Measurements from ENCODE around the gene ANKS1B.
"Not testable (repeated sequence)": the region's sequence is repeated elsewhere in the genome, so short reads cannot be mapped to it uniquely, and the experiment has no call there.

Gene ANKS1B

DNA sequence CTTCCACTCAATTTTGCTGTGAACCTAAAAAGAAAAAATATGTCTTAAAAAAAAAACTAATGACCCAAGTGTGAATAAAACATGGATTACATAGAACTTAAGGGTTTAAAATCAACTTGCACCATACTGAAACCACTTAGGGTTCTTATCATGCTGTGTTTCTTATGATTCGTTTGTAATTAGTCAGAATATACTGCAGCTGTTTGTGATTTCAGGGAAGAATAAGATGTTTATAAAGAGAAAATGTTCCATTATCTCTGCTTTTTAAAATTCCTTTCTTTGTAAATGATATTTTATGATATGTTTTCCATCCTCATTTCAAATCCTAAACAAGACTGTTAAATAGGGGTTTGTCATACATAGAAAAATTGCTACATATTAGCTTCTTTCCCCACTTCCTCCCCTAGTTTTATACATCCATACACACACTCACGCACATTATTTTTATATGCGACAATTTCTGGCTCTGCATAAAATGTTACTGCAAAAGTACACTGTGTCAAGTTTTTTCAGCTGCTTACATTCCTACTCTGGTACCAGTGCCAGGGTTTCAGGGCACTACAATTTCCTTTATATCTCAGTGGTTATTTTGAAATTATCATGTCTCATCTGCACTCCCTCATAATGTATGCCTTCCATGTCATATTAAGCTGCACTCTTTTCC lies 612.3 kb downstream of the ANKS1B start:
- WGBS: 96% methylated on average over 2 of the region's 3 CpGs
- 0 out of 2 replicates have a peak, but pooled peaks cover 5% of the 10 kb centered on the region for H3K4me1 ChIP-seq (ENCODE audit: insufficient read depth, low read length)
- no peaks in the 10 kb centered on the region for H3K27me3 ChIP-seq (ENCODE audit: insufficient read depth, low read length)

DNA sequence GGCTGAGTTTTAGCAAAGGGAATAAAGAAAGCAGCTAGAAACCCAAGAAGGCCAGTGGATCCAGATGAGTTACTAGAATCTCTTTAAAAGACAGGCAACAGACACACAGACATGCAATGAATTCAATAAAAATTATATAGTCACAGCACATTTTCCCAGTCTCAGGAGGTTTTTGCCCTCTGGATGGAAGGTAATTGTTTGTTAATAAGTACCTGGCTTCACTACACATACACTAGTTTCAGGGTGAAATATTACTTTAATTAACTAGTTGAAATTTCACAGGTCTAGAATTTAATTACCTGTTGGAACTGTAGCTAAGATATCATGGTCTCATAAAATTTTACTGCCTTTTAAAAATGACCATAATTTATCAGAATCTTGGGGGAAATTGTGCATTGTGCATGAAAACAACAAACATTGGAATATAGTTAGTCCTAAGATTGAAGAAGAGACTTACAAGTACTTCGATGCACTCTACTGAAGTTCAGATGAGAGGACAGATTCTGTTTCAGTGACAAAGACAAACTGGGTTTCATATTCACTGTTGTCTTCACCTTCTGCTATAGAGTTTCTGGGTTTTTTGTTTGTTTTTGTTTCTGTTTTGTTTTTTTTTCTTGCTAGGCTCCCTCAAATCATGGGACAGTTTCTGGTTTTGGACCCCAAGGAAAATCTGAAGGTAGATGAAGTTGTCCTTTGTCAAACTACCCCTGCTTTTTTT lies 614.2 kb downstream of the ANKS1B start:
- Histone ChIP-seq H3K9ac (ENCODE audit: low read depth, low read length) (no peak overlapping the region), H3K4me3 (ENCODE audit: low read length) (no peak overlapping the region), H3K27me3 (ENCODE audit: insufficient read depth, low read length) (no peaks in the 10 kb centered on the region), H3K27ac (ENCODE audit: low read depth, low read length) (no peak overlapping the region), H3K36me3 (ENCODE audit: insufficient read depth, low read length) (no peaks in the 10 kb centered on the region), H3K4me1 (ENCODE audit: insufficient read depth, low read length) (0 out of 2 replicates have a peak, but pooled peaks cover 5% of the 10 kb centered on the region), H3K9me3 (ENCODE audit: insufficient read depth, low read depth, low read length) (no peaks in the 10 kb centered on the region)
- WGBS: 88% methylated on average over 1 of the region's 1 CpG

More for the DNA sequence above, 612.3 kb downstream of the ANKS1B start:
- Histone ChIP-seq H3K36me3 (ENCODE audit: insufficient read depth, low read length) (no peaks in the 10 kb centered on the region), H3K27ac (ENCODE audit: low read depth, low read length) (no peak overlapping the region), H3K9me3 (ENCODE audit: insufficient read depth, low read depth, low read length) (no peaks in the 10 kb centered on the region), H3K4me3 (ENCODE audit: low read length) (no peak overlapping the region), H3K9ac (ENCODE audit: low read depth, low read length) (no peak overlapping the region)

- no peak overlapping the region for H3K27ac ChIP-seq (ENCODE audit: low read depth, low read length)
- H3K36me3 ChIP-seq (ENCODE audit: insufficient read depth, low read length): no peaks in the 10 kb centered on the region
- H3K9me3 ChIP-seq (ENCODE audit: insufficient read depth, low read depth, low read length): no peaks in the 10 kb centered on the region
- H3K4me1 ChIP-seq (ENCODE audit: insufficient read depth, low read length): no peaks in the 10 kb centered on the region
- H3K27me3 ChIP-seq (ENCODE audit: insufficient read depth, low read length): no peaks in the 10 kb centered on the region
- 100% methylated on average over 2 of the region's 3 CpGs for WGBS
- H3K4me3 ChIP-seq (ENCODE audit: low read length): no peak overlapping the region
- H3K9ac ChIP-seq (ENCODE audit: low read depth, low read length): no peak overlapping the region
These were observed 617.6 kb downstream of the ANKS1B start for GRCh38 chr12:99367181-99367580.

GRCh38 chr12:99352269-99352668 lies 632.5 kb downstream of the ANKS1B start:
- no peaks in the 10 kb centered on the region for H3K9me3 ChIP-seq (ENCODE audit: insufficient read depth, low read depth, low read length)
- H3K27me3 ChIP-seq (ENCODE audit: insufficient read depth, low read length): no peaks in the 10 kb centered on the region
- H3K36me3 ChIP-seq (ENCODE audit: insufficient read depth, low read length): no peaks in the 10 kb centered on the region
- WGBS: 89% methylated on average over 1 of the region's 3 CpGs
- H3K4me3 ChIP-seq (ENCODE audit: low read length): no peak overlapping the region
- H3K9ac ChIP-seq (ENCODE audit: low read depth, low read length): no peak overlapping the region
- no peaks in the 10 kb centered on the region for H3K4me1 ChIP-seq (ENCODE audit: insufficient read depth, low read length)
- no peak overlapping the region for H3K27ac ChIP-seq (ENCODE audit: low read depth, low read length)

DNA sequence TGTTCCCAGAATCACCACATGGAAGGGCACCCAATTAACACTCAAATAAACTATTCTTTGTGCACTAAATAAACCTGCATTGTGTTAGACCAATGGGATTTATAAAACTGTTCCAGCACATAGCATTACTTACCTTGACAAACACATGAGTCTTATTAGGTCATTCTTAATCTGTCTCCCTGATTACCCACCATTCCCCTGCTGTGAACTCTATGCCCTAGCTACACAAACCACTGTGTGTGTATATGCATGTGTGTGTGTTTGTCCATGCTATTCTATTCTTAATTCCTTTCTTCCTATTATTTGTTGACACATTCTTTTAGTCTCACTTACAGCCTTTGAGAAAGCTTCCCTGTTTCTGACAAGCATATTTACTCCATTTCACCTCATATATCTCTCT lies 640.8 kb downstream of the ANKS1B start:
- no peak overlapping the region for H3K9ac ChIP-seq (ENCODE audit: low read depth, low read length)
- H3K9me3 ChIP-seq (ENCODE audit: insufficient read depth, low read depth, low read length): no peaks in the 10 kb centered on the region
- no peak overlapping the region for H3K4me3 ChIP-seq (ENCODE audit: low read length)
- no peak overlapping the region for H3K27ac ChIP-seq (ENCODE audit: low read depth, low read length)
- H3K27me3 ChIP-seq (ENCODE audit: insufficient read depth, low read length): no peaks in the 10 kb centered on the region
- H3K36me3 ChIP-seq (ENCODE audit: insufficient read depth, low read length): no peaks in the 10 kb centered on the region
- peaks cover 15% of the 10 kb centered on the region; the same call in 1 of the 2 replicates for H3K4me1 ChIP-seq (ENCODE audit: insufficient read depth, low read length)

DNA sequence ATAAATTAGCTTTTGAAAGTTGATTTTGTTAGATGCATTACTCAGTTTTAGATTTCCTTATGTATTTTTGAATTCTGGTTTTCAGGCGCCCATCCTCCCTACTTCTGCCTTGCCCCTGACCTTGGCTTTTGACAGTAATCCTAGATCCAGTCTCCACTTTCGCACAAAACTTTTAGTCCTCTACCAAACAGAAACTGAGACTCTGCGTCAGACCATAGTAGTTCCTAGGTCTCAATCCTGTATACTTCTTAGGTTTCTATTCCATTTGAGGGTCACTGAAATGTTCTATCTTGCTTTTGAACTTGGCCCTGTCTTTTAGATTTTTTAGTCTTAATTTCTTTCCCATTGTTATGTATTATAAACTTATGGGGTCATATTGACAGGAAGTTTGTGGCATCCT lies 645.1 kb downstream of the ANKS1B start:
- Histone ChIP-seq H3K9ac (ENCODE audit: low read depth, low read length) (no peak overlapping the region), H3K27me3 (ENCODE audit: insufficient read depth, low read length) (no peaks in the 10 kb centered on the region), H3K36me3 (ENCODE audit: insufficient read depth, low read length) (no peaks in the 10 kb centered on the region), H3K4me1 (ENCODE audit: insufficient read depth, low read length) (peaks cover 7% of the 10 kb centered on the region; the same call in 1 of the 2 replicates), H3K9me3 (ENCODE audit: insufficient read depth, low read depth, low read length) (no peaks in the 10 kb centered on the region), H3K27ac (ENCODE audit: low read depth, low read length) (no peak overlapping the region), H3K4me3 (ENCODE audit: low read length) (no peak overlapping the region)
- 96% methylated on average over 3 of the region's 3 CpGs for WGBS

- Histone ChIP-seq H3K36me3 (ENCODE audit: insufficient read depth, low read length) (no peaks in the 10 kb centered on the region), H3K4me3 (ENCODE audit: low read length) (no peak overlapping the region), H3K4me1 (ENCODE audit: insufficient read depth, low read length) (no peaks in the 10 kb centered on the region), H3K9me3 (ENCODE audit: insufficient read depth, low read depth, low read length) (no peaks in the 10 kb centered on the region), H3K9ac (ENCODE audit: low read depth, low read length) (no peak overlapping the region), H3K27ac (ENCODE audit: low read depth, low read length) (no peak overlapping the region), H3K27me3 (ENCODE audit: insufficient read depth, low read length) (no peaks in the 10 kb centered on the region)
- 96% methylated on average over 3 of the region's 5 CpGs for WGBS
These were observed 650.3 kb downstream of the ANKS1B start for GRCh38 chr12:99334285-99335056.

GRCh38 chr12:99332936-99333591 lies 651.7 kb downstream of the ANKS1B start:
- Histone ChIP-seq H3K4me3 (ENCODE audit: low read length) (no peak overlapping the region), H3K9me3 (ENCODE audit: insufficient read depth, low read depth, low read length) (no peaks in the 10 kb centered on the region), H3K9ac (ENCODE audit: low read depth, low read length) (no peak overlapping the region), H3K27ac (ENCODE audit: low read depth, low read length) (no peak overlapping the region), H3K4me1 (ENCODE audit: insufficient read depth, low read length) (no peaks in the 10 kb centered on the region), H3K27me3 (ENCODE audit: insufficient read depth, low read length) (no peaks in the 10 kb centered on the region), H3K36me3 (ENCODE audit: insufficient read depth, low read length) (no peaks in the 10 kb centered on the region)
- 84% methylated on average over 2 of the region's 2 CpGs for WGBS

DNA sequence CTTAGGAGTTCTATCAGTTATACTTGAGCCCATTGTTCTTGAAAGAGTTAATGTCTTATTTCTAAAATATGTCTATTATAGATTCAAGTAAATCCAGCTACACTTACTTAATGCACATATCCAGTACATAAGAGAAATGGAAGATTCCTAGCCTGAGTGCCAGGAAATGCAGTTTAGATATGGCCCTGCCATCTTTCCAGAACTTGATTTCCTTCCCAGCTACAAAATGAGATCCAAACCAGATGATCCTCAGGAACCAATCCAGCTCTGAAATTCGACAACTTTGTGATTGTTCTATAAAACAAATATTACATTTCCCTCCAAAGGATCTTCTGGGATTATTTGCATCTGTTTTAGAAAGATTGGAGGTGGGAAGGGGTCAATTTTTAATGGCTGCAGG lies 654.5 kb downstream of the ANKS1B start:
- H3K27ac ChIP-seq (ENCODE audit: low read depth, low read length): no peak overlapping the region
- no peaks in the 10 kb centered on the region for H3K27me3 ChIP-seq (ENCODE audit: insufficient read depth, low read length)
- no peaks in the 10 kb centered on the region for H3K36me3 ChIP-seq (ENCODE audit: insufficient read depth, low read length)
- no peak overlapping the region for H3K9ac ChIP-seq (ENCODE audit: low read depth, low read length)
- H3K9me3 ChIP-seq (ENCODE audit: insufficient read depth, low read depth, low read length): no peaks in the 10 kb centered on the region
- H3K4me3 ChIP-seq (ENCODE audit: low read length): no peak overlapping the region
- no peaks in the 10 kb centered on the region for H3K4me1 ChIP-seq (ENCODE audit: insufficient read depth, low read length)
- WGBS: 75% methylated on average over 1 of the region's 1 CpG

- not testable (repeated sequence) for H3K36me3 ChIP-seq (ENCODE audit: insufficient read depth, low read length); H3K27ac ChIP-seq (ENCODE audit: low read depth, low read length); H3K4me3 ChIP-seq (ENCODE audit: low read length); H3K27me3 ChIP-seq (ENCODE audit: insufficient read depth, low read length); H3K9me3 ChIP-seq (ENCODE audit: insufficient read depth, low read depth, low read length); H3K4me1 ChIP-seq (ENCODE audit: insufficient read depth, low read length); H3K9ac ChIP-seq (ENCODE audit: low read depth, low read length)
- 92% methylated on average over 9 of the region's 9 CpGs for WGBS
These were observed 663.5 kb downstream of the ANKS1B start for GRCh38 chr12:99321210-99321609.

- H3K9ac ChIP-seq (ENCODE audit: low read depth, low read length): no peak overlapping the region
- no peaks in the 10 kb centered on the region for H3K9me3 ChIP-seq (ENCODE audit: insufficient read depth, low read depth, low read length)
- WGBS: 96% methylated on average over 1 of the region's 1 CpG
- H3K36me3 ChIP-seq (ENCODE audit: insufficient read depth, low read length): no peaks in the 10 kb centered on the region
- H3K27me3 ChIP-seq (ENCODE audit: insufficient read depth, low read length): no peaks in the 10 kb centered on the region
- H3K27ac ChIP-seq (ENCODE audit: low read depth, low read length): no peak overlapping the region
- H3K4me1 ChIP-seq (ENCODE audit: insufficient read depth, low read length): no peaks in the 10 kb centered on the region
- no peak overlapping the region for H3K4me3 ChIP-seq (ENCODE audit: low read length)
These were observed 673.4 kb downstream of the ANKS1B start for GRCh38 chr12:99311373-99311772.
